ENCODE measurements around the gene SLC9C2.

The SLC9C2 gene

DNA sequence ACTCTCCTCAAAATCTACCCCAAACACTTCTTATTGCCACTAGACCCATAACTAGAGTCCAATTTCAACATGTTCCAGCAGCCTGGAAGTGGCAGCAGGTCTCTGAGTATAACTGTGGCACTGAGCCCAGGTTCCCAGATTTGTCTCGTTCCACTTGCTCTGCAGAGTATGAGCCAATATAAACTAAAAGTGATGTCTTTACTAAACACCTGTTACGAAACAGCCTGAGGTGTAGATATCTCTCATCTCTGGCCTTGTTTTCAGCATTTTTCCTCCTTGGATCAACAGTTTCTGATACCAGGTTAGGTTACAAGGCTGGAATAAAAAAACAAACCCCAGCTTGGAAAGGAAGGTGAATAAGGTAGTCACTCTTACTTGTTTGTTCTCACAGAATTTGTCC is 150.9 kb downstream of the SLC9C2 start:
- no peak for DNase-seq (ENCODE audit: low spot score)
